ENCODE results near the gene ST3GAL3. TPM values are rescaled to one million over a fixed set of nuclear protein-coding genes. Genes with fewer than 3 reads are reported as not detected.

Gene ST3GAL3
- polyA plus RNA-seq, 3 donors from 2014 or later = 0.08 to 8.1 (median 3.8) TPM

DNA sequence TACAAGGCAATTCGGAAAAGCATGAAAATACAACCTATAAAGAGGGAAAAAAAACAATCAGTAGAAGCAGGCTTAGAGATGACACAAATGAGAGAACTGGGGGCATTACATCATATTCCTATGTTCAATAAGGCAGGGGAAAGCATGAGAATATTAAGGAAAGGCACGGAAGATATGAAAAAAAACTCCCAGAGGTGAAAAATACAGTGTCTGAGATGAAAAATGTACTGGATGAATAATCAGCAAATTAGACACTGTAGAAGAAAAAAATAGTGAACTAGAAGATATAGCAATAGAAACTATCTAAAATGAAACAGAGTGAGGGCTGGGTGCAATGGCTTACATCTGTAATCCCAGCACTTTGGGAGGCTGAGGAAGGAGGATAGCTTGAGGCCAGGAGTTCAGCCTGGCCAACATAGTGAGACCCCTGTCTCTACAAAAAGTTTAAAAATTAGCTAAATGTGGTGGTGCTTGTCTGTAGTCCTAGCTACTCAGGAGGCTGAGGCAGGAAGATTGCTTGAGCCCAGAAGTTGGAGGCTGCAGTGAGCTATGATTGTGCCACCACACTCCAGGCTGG is 101.8 kb downstream of the ST3GAL3 start:
- no peak overlapping the region for H3K4me3 Mint-ChIP-seq
- H3K27ac Mint-ChIP-seq = no peak overlapping the region
- no peaks in the 10 kb centered on the region for H3K4me1 Mint-ChIP-seq
- H3K36me3 Mint-ChIP-seq = peaks cover 15 to 19% (median 18%) of the 10 kb centered on the region in 3 donors
- H3K9me3 Mint-ChIP-seq = peaks cover 0 to 5% (median under 1%) of the 10 kb centered on the region in 6 donors
- DNase-seq = no peak
- no peaks in the 10 kb centered on the region for H3K27me3 Mint-ChIP-seq (ENCODE audit: low read depth in 3 of 3)

DNA sequence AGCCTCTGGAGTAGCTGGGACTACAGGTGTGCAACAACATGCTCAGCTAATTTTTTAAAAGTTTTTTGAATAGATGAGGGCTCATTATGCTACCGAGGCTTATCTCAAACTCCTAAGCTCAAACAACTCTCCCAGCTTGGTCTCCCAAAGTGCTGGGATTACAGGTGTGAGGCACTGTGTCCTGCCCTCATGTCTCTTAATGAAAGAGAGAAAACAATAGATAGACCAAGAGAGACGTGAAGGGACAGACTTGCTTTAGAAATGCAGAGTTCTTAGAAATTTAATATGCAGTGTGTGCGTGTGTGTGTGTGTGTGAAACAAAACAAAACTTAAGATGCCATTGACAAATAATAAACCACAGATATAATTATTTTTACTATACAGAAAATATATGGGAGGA is 105.2 kb downstream of the ST3GAL3 start:
- peaks cover 30 to 35% (median 35%) of the 10 kb centered on the region in 3 donors for H3K36me3 Mint-ChIP-seq
- no peak overlapping the region for H3K4me3 Mint-ChIP-seq
- DNase-seq = no peak
- peaks cover 0 to 5% (median under 1%) of the 10 kb centered on the region in 6 donors for H3K9me3 Mint-ChIP-seq
- H3K4me1 Mint-ChIP-seq = no peaks in the 10 kb centered on the region
- H3K27ac Mint-ChIP-seq = peak overlapping the region in 1 of 6 donors; percentile 8
- no peaks in the 10 kb centered on the region for H3K27me3 Mint-ChIP-seq (ENCODE audit: low read depth in 3 of 3)

DNA sequence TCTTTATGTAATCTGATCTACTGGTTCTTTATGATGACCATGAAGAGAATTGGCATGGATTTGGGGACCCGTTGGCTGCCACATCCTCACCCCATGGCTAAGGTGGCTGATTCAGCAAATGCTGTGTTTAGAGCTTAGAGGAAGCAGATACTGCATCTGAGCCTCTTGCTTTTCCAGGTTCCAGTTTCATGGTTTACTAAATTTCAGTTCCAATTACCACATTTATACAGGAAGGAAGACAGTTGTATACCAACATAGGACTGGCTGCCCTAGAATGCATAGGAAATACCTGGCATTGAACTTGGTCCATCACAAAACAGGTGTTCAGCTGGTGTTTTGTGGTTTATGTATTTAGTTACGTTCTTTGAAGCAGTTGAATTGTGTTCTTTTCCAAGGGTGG is 107.1 kb downstream of the ST3GAL3 start:
- peaks cover 0 to 13% (median 4%) of the 10 kb centered on the region in 6 donors for H3K9me3 Mint-ChIP-seq
- no peak overlapping the region for H3K27ac Mint-ChIP-seq
- H3K4me3 Mint-ChIP-seq = no peak overlapping the region
- no peaks in the 10 kb centered on the region for H3K4me1 Mint-ChIP-seq
- DNase-seq = no peak
- H3K36me3 Mint-ChIP-seq = peaks cover 30 to 38% (median 37%) of the 10 kb centered on the region in 3 donors
- peaks cover 0 to 2% (median 0%) of the 10 kb centered on the region in 3 donors for H3K27me3 Mint-ChIP-seq (ENCODE audit: low read depth in 3 of 3)

DNA sequence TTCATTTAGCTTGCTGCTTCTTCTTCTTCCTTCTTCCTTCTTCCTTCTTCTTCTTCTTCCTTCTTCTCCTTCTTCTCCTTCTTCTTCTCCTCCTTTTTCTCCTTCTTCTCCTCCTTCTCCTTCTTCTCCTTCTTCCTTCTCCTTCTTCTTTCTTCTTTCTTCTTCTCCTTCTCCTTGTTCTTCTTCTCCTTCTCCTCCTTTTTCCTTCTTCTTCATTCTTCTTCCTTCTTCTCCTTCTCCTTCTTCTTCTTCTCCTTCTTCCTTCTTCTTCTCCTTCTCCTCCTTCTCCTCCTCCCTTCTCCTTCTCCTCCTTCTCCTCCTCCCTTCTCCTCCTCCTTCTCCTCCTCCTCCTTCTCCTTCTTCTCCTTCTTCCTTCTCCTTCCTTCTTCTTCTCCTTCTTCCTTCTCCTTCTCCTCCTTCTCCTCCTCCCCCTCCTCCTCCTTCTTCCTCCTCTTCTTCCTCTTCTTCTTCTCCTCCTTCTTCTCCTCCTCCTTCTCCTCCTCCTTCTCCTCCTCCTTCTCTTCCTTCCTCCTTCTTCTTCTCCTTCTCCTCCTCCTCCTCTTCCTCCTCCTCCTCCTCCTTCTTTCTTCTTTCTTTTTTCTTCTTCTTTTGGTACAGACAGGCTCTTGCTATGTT is 110.1 kb downstream of the ST3GAL3 start:
- DNase-seq = no peak
- Mint-ChIP-seq H3K4me1 (no peaks in the 10 kb centered on the region), H3K9me3 (peaks cover 0 to 16% (median 5%) of the 10 kb centered on the region in 6 donors), H3K4me3 (no peak overlapping the region), H3K27me3 (ENCODE audit: low read depth in 3 of 3) (peaks cover 0 to 2% (median 0%) of the 10 kb centered on the region in 3 donors), H3K27ac (no peak overlapping the region), H3K36me3 (peaks cover 45 to 52% (median 47%) of the 10 kb centered on the region in 3 donors)

DNA sequence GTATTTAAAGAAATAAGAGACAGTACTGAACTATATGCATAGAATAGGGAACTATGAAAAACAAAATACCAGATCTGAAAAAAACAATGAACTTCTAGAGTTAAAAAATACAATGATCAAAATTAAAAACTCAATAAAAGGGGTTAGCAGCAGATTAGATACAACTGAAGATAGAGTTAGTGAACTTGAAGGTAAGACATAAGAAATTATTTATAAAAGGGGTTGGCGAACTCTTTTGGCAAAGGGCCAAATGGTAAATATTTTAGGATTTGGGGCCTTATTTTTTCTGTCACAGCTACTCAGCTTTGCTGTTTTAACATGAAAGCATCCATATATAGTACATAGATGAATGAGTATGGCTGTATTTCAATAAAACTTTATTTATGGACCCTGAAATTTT is 111.4 kb downstream of the ST3GAL3 start:
- peaks cover 0 to 16% (median 5%) of the 10 kb centered on the region in 6 donors for H3K9me3 Mint-ChIP-seq
- H3K36me3 Mint-ChIP-seq = peaks cover 45 to 52% (median 47%) of the 10 kb centered on the region in 3 donors
- DNase-seq = no peak
- no peak overlapping the region for H3K27ac Mint-ChIP-seq
- no peak overlapping the region for H3K4me3 Mint-ChIP-seq
- peaks cover 0 to 2% (median 0%) of the 10 kb centered on the region in 3 donors for H3K27me3 Mint-ChIP-seq (ENCODE audit: low read depth in 3 of 3)
- no peaks in the 10 kb centered on the region for H3K4me1 Mint-ChIP-seq

DNA sequence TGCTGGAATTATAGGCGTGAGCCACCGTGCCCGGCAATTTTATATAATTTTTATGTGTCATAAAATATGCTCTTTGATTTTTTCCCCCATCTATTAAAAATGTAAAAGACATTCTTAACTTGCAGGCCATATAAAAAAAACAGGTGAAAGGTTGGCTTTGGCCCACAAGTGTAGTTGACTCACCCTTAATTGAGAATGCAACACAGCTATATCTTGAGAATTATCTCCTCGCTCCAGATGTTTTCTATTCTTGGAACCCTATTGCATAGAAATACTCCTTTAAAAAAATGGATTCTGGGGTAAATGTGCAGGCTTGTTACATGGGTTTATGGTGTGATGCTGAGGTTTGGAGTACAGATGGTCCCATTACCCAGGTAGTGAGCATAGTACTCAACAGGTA is 112.0 kb downstream of the ST3GAL3 start:
- Mint-ChIP-seq H3K27me3 (ENCODE audit: low read depth in 3 of 3) (peaks cover 0 to 2% (median 0%) of the 10 kb centered on the region in 3 donors), H3K27ac (no peak overlapping the region), H3K4me3 (no peak overlapping the region), H3K4me1 (no peaks in the 10 kb centered on the region), H3K9me3 (peaks cover 0 to 16% (median 5%) of the 10 kb centered on the region in 6 donors), H3K36me3 (peaks cover 45 to 52% (median 48%) of the 10 kb centered on the region in 3 donors)
- no peak for DNase-seq

DNA sequence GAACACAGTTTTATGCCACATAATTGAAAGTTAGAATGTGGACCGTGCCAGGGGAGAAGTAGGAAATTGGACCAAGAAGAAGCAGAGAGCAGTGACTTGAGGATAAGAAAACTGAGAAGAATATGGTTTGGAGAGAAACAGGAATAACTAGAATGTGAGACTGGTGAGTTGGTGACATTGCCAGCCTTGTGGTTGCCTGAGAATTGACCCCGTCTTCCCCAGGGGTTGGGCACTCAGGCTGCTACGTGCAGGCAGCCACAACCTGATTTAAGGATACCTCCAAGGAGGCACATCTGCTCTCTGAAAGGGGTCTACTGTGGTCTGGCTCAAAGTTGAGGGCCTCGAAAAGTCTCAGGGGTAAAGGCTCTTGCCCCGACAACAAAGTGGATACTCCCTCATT is 114.1 kb downstream of the ST3GAL3 start:
- peak overlapping the region in 1 of 6 donors; percentile 1 for H3K27ac Mint-ChIP-seq
- no peaks in the 10 kb centered on the region for H3K4me1 Mint-ChIP-seq
- H3K36me3 Mint-ChIP-seq = peaks cover 26 to 39% (median 32%) of the 10 kb centered on the region in 3 donors
- H3K9me3 Mint-ChIP-seq = peaks cover 0 to 16% (median 5%) of the 10 kb centered on the region in 6 donors
- no peak overlapping the region for H3K4me3 Mint-ChIP-seq
- H3K27me3 Mint-ChIP-seq (ENCODE audit: low read depth in 3 of 3) = peaks cover 0 to 2% (median 2%) of the 10 kb centered on the region in 3 donors
- no peak for DNase-seq

DNA sequence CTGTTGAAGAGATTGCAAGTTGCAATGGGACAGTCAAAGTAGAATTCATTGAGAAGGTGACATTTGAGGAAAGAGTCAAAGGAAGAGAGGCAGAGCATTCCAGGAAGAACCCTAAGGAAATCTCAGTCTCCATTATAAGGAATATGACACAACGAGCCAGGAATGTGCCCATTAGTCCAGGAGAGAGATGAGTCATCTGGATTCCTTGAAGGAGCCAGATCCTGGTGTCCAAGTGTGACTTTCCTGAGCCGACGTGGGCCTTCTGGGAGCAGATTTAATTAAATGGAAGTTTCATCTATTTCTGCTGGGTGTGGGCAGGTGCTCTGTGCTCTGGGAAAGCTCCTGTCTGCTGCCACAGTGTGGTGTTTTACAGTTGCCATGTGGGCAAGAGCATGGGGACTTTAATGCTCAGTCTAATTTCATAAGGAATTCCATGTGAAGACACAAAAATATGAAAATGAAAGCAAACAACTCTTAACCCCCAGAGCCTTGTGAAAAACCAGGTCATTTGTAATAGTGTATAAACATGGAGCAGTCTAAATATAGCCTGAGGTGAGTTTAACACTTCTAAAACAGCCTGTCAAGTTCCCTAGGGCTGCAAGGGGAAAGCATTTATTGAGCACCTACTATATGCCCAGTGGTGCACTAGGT is 114.8 kb downstream of the ST3GAL3 start:
- no peak overlapping the region for H3K4me3 Mint-ChIP-seq
- H3K9me3 Mint-ChIP-seq = peaks cover 0 to 16% (median 5%) of the 10 kb centered on the region in 6 donors
- peaks cover 0 to 2% (median 2%) of the 10 kb centered on the region in 3 donors for H3K27me3 Mint-ChIP-seq (ENCODE audit: low read depth in 3 of 3)
- H3K36me3 Mint-ChIP-seq = peaks cover 26 to 38% (median 31%) of the 10 kb centered on the region in 3 donors
- H3K4me1 Mint-ChIP-seq = no peaks in the 10 kb centered on the region
- DNase-seq = no peak
- H3K27ac Mint-ChIP-seq = no peak overlapping the region

DNA sequence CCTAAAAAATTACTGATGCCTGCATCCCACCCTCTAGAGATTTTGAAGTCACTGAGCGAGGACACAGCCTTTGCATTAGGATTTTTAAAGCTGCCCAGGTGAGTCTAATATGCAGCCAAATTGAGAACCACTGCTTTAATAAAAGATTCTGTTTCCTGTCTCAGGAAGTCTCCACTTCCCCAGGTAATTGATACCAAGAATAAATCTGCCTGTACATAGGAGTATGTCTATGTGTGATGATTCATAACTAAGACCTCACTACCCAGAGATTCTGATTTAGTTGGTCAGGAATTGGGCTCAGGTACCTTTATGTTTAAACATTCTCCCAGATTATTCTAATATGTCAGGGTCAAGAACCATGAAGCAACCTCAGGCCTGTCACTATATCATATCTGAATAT is 117.5 kb downstream of the ST3GAL3 start:
- no peaks in the 10 kb centered on the region for H3K4me1 Mint-ChIP-seq
- H3K9me3 Mint-ChIP-seq = peaks cover 0 to under 1% (median 0%) of the 10 kb centered on the region in 6 donors
- peaks cover 0 to 2% (median 0%) of the 10 kb centered on the region in 3 donors for H3K27me3 Mint-ChIP-seq (ENCODE audit: low read depth in 3 of 3)
- no peak for DNase-seq
- no peak overlapping the region for H3K4me3 Mint-ChIP-seq
- peaks cover 4 to 23% (median 8%) of the 10 kb centered on the region in 3 donors for H3K36me3 Mint-ChIP-seq
- H3K27ac Mint-ChIP-seq = no peak overlapping the region

DNA sequence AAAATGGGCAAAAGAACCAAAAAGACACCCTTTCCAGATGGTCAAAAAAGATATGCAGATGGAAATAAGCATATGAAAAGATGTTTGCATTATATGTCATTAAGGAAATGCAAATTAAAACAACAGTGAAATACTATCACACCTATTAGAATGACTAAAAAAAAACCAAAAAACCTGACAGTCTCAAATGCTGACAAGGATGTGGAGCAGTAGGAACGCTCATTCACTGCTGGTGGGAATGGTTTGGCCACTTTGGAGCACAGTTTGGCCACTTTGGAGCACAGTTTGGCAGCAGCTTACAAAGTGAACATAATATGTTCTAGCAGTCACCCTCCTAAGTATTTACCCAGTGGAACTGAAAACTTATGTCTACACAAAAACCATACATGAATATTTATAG is 121.2 kb downstream of the ST3GAL3 start:
- Mint-ChIP-seq H3K36me3 (peaks cover 3 to 6% (median 4%) of the 10 kb centered on the region in 3 donors), H3K27ac (no peak overlapping the region), H3K4me3 (no peak overlapping the region), H3K9me3 (no peaks in the 10 kb centered on the region), H3K27me3 (ENCODE audit: low read depth in 3 of 3) (peaks cover 0 to 2% (median 0%) of the 10 kb centered on the region in 3 donors), H3K4me1 (no peaks in the 10 kb centered on the region)
- DNase-seq = no peak

DNA sequence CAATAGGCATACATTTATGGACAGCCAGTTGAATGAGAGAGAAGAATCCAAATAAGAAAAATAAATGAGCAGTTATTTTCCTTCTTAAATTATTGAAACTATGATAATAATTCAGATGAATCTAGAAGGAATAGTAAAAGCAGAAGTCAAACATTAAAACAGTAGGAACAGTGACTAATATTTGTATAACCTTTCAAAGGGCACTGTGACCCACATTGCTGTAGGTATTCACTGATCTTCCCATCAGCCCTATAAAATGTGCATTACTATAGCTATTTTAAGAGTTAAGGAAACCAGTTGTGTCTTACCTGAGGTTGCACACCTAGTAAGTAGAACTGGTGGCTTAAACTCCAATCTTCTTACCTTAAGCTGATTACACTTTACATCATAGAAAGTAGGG is 123.5 kb downstream of the ST3GAL3 start:
- peaks cover 4 to 8% (median 6%) of the 10 kb centered on the region in 3 donors for H3K36me3 Mint-ChIP-seq
- no peaks in the 10 kb centered on the region for H3K9me3 Mint-ChIP-seq
- H3K27ac Mint-ChIP-seq = no peak overlapping the region
- no peak overlapping the region for H3K4me3 Mint-ChIP-seq
- DNase-seq = no peak
- peaks cover 0 to 2% (median 0%) of the 10 kb centered on the region in 3 donors for H3K27me3 Mint-ChIP-seq (ENCODE audit: low read depth in 3 of 3)
- H3K4me1 Mint-ChIP-seq = peaks cover 0 to 3% of the 10 kb centered on the region in 2 donors

DNA sequence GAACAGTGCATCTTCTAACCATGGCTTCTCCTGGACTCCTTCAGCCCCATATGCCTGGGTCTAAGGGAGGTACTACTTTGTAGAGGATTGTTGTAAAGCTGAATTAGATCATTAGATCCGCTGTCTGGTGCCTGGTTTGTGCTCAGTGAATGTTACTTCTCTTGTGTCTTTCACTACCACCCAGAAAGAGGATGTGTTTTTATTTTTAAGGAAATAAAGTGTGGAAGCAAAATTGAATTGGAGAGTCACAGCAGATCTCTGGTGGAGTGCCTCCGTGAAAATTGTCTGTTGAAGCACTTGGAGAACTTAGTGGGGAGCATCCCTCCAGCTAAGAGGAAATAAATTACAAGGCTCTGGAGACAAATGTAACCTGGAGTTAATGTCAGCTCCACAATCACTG is 124.5 kb downstream of the ST3GAL3 start:
- Mint-ChIP-seq H3K4me3 (no peak overlapping the region), H3K27me3 (ENCODE audit: low read depth in 3 of 3) (peaks cover 0 to 2% (median 0%) of the 10 kb centered on the region in 3 donors), H3K4me1 (peaks cover 0 to 8% of the 10 kb centered on the region in 2 donors), H3K36me3 (peaks cover 4 to 8% (median 6%) of the 10 kb centered on the region in 3 donors), H3K27ac (no peak overlapping the region), H3K9me3 (no peaks in the 10 kb centered on the region)
- DNase-seq = no peak

DNA sequence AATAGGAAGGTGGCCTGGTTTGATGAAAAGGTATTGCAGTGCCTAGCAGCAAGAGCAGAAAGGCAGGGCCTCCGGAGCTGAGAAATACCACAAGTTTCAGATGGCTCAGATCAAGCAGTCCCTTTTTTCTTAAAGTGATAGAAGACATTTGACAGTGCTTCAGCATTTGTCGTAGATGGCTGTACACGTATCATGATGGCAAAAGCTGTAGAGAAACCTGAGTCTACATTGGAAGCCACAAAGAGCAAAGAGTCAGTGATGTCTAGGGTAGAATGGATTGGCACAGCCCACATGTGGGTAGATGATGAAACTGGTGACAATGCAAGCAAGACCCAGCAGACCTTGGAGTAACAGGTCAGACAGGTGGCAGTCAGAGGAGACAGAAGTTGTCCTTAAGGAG is 124.9 kb downstream of the ST3GAL3 start:
- Mint-ChIP-seq H3K27ac (no peak overlapping the region), H3K4me1 (peaks cover 0 to 8% of the 10 kb centered on the region in 2 donors), H3K27me3 (ENCODE audit: low read depth in 3 of 3) (peaks cover 0 to 2% (median 0%) of the 10 kb centered on the region in 3 donors), H3K9me3 (no peaks in the 10 kb centered on the region), H3K4me3 (no peak overlapping the region), H3K36me3 (peaks cover 4 to 8% (median 6%) of the 10 kb centered on the region in 3 donors)
- DNase-seq = no peak

DNA sequence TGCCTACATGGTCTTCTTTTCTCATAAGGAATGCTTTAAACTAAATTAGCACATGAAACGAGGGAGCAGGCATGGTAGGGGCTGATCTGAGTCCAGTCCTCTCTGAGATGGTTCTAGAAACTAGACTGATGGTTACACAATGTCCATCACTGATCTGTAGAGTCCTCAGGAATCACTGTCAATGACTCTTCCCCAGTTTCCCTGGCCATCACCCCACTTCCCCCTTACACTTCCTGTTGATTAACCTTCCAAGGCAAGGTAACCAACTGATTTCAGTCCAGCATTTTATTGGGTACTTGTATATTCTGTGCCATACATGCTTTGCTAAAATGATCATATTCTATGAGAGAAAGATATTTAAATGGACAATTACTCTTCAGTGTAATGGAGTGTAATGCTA is 125.7 kb downstream of the ST3GAL3 start:
- Mint-ChIP-seq H3K27me3 (ENCODE audit: low read depth in 3 of 3) (peaks cover 0 to 2% (median 0%) of the 10 kb centered on the region in 3 donors), H3K4me3 (no peak overlapping the region), H3K27ac (no peak overlapping the region), H3K9me3 (no peaks in the 10 kb centered on the region), H3K36me3 (peaks cover 4 to 8% (median 6%) of the 10 kb centered on the region in 3 donors), H3K4me1 (peaks cover 0 to 8% of the 10 kb centered on the region in 2 donors)
- DNase-seq = no peak

Data from immature natural killer cell (primary cell).